Raji (cell line): ENCODE data around the gene HS1BP3.

ENCODE experiments used
- POLR2A ChIP-seq: IDR thresholded peaks from 2 replicates; pipeline ENCODE4 v1.6.1; 2011; ENCODE audit warnings: low read depth, low read length, control low read depth; ENCODE audit not compliant: insufficient read depth

HS1BP3 gene

GRCh38 chr2:20635113-20635510 is 15.8 kb downstream of the HS1BP3 start:
- TF ChIP-seq POLR2A, result no peak

DNA sequence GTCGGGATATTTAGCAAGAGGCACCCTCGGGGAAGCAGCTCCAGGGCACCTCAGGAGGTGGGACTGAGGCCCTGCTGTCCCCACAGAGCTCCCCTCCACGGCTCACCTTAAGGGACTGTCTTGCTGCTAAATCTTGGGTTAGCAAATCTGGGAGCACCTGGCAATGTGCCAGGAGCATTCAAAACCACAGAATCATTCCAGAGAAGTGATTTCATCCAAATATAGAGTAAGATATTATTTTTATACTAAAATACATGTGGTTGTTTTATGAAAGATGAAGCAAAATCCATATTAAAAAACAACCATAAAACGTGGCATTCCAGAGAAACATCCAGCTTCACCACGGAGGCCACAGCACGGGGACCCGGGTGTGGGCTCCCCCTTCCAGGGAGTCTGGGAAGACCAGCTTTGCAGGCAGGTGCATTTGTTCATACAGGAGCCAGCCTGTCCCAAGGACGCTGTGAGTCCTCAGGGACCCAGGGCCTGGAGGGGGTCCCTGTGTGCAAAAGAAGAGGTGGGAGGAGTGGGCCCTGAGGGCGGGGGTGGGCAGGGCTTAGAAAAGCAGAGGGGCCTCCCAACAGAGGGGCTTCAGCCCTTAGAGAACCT is 16.3 kb downstream of the HS1BP3 start:
- no peak for TF ChIP-seq POLR2A

DNA sequence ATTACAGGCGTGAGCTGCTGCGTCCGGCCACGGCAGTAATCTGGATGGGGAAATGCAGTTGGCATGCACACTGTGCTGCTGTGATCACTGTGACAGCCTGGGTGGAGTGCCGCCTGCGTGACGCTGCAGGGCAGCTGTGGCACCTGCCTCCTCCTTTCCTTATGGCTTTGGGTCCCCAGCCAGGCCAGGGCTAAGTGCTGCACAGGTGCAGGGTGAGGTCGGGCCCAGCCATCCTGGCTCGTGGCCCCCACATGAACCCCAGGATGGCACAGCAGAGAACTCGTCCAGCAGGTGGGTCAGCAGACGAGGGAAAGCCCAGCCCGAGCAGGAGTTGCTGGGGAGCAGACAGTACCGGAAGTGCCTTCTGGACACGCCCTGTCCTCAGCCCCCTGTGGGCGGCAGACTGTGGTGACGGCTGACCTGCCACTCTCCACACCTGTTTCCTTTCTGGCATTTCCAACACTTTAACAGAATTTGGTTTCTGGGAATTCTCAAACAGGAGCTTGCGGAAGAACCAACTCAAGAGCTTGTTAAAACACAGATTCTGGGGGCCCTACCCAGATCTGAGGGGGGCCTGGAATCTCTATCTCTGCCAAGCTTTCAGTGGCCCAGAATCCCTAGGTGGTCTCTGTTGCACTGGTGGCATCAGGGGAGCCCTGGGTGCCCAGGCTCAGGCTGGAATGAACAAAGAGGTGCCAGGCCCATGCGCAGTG is 16.9 kb downstream of the HS1BP3 start:
- no peak for TF ChIP-seq POLR2A

DNA sequence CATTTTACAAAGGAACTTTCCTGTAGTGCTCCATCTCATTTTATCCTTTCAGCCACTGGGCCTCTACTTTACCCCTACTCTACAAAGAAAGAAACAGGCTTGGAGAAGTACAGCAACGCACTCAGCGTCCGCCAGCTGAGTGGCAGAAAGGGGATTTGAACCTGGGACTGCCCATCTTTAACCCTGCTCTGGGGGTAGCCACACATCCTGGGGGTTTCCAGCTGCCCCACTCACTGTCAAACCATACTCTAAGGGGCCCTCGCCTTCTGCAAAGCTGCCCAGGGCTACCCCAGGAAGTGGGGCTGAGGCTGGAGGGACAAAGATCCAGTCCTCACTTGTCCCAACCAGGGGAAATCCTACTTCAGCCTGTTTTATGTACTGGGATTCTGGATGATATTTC is 17.9 kb downstream of the HS1BP3 start:
- no peak for TF ChIP-seq POLR2A

DNA sequence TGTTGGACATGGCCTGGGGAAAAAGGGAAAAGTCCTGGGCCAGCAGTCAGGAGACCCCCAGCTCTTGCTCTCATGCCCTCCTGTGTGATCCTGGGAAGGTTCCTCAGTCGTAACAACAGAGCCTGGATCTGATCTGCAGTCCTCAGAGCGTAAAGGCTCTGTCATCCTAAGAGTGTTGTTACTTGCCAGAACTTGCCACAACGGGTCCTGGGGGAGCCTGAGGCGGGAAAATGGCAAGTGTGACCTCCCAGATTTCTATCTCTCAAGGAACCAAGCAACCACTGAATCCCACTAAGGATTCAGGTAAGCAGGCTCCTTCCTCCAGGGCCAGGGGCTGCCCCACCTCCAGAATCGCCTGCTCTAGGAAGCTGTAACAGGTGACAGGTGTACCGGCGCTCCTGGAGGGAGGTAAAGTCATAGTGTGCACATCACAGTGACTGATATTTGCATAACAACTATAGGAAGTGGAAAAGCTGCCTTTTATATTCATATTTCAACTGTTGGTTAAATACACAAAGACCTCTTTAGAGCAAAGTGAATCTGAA is 18.4 kb downstream of the HS1BP3 start:
- TF ChIP-seq POLR2A, result no peak

DNA sequence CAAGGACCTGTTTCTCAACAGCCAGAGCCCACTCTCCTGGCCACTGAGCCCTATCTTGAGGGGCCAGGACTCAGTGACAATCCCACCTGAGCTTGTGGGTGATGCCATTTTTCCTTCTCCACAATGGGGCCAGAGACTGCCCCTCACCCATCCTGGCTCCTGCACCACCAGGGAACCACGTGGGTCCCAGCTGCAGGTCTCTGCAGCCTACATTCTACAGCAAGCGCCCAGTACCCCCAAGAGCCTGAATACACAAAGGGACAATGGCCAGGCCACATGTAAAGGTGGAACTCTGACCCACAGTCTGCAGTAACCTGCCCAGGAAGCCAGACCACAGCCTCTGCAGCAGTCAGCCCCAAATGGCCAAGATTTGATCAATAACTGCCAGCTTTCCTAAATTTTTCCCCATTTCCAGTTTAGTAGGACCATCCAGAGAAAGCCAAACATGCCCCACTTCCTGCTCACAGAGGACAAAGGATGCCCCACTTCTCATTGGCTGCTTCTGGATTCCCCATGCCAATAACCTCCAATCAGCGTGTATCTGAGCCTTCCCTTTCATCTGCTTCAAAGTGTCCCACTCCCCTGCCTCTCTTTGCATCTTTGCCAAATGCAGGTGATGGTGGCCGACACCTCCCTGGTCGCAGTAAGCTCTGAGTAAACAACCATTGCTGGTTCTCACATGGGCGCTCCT is 19.1 kb downstream of the HS1BP3 start:
- no peak for TF ChIP-seq POLR2A

- TF ChIP-seq POLR2A, result no peak
Measured at GRCh38 chr2:20630967-20631366, 19.9 kb downstream of the HS1BP3 start.

DNA sequence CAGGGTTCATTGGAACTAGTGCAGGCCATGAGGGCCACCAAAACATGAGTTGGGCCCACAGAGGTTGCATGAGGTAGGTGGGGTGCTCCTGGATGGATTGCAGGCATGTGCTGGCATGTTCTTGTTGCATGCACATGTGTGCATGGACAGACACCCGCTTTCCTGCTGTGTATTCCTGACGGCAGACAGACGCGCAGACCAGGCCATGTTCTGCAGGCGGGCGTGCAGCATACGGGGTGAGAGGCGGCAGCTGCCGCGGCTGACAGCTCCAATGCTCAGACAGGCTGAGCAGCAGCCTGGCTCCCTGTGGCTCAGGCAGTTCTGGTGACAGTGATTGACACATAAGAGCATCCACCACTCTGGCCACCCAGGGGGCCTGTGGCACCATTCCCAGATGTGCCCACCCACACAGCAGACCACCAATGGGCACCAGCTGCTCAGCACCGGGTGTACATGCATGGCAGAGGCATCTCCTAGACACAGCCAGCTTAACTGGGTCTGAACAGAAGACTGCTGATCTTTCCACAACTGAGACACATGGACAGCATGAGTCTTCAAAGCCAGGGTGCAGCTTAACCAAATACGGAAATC is 21.2 kb downstream of the HS1BP3 start:
- TF ChIP-seq POLR2A, result no peak

- TF ChIP-seq POLR2A, result no peak
Measured at GRCh38 chr2:20629181-20629580, 21.7 kb downstream of the HS1BP3 start.

- TF ChIP-seq POLR2A, result no peak
Measured at GRCh38 chr2:20627712-20628380, 23.1 kb downstream of the HS1BP3 start.

GRCh38 chr2:20626698-20627513 is 24.0 kb downstream of the HS1BP3 start:
- TF ChIP-seq POLR2A, result no peak

DNA sequence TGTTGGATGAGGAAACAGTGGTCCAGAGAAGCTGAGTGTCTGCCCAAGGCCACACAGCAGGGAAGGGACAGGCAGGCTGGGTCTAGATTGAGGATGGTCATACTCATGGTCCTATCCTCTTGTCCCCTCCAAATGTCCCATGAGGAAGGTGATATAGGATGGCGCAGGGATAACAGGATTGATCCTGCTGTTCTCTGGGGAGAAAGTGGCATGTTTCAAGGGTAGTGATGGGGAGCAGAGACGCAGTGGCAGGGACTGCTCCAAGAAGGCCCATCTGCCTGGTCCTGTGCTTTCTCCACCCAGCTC is 24.6 kb downstream of the HS1BP3 start:
- TF ChIP-seq POLR2A, result no peak

DNA sequence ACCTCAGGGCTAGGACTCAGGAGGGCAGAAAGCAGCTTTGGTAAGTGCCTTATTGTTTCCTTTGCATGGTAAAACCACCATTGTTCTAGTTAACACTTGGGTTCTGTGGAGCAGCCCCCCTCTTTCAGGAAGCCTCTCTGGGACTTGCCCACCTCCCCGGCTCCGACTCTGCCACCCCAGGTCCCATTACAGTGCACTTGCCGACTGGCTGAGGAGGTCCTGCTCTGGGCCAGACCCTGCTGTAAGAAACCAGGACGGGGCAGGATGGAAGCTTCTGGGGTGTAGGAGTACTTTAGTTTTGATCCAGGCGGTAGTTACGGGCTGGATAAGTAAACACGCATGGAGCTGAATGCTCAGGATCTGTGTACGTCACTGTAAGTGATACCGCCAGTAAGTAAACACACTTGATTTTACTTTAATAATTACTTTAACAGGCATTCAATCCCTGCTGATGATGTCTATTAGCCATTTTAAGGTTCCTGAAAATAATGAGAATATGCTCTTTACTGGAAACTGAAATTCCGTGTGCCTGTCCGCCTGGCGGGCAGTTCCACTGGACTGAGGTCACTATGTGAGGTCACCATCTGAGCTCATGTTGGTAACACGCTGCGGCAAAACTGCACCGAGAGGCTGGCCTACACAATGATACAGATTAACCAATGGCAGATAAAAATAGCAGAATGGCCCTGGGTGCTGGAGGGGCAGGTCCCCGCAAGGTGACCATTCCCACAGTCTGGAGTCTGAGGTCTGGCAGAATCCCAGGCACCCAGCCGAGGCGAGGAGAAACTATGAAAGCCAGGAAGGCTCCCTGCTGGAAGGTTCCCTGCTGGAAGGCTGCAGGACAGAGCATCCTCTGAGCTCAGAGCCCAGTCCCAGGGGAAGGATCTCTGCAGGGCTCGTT is 25.2 kb downstream of the HS1BP3 start:
- TF ChIP-seq POLR2A, result no peak

GRCh38 chr2:20624884-20625485 is 25.9 kb downstream of the HS1BP3 start:
- TF ChIP-seq POLR2A, result no peak
